ENCODE measurements around the gene ANP32E. TPM values are rescaled to one million over a fixed set of nuclear protein-coding genes. Genes with fewer than 3 reads are reported as not detected.

ANP32E gene
- polyA plus RNA-seq, 1 donor (not counting 4 experiments of a cell fraction or from before 2014, with no cell fraction given) = 18.9 TPM

DNA sequence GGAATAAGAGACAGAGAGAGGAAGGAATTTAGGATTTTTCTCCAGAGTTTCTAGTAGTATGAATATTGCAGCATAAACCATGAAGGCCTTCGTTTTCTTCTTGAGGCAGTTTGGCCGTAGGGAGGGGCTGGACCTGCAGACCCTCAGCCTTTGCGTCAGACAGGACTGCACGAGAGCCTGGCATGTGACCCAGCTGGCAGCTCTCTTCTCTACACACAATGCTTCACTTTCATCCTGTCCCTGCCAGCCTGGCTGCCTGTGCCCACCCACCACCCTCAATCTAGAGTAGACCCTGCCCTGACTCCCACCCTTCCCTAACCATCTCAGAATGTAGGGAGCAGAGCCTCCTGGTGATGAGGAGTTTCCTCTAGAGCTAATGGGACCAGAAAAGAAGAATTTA lies 23.3 kb upstream of the ANP32E start:
- H2AFZ ChIP-seq (ENCODE audit: control insufficient read depth, low read length) = no peak overlapping the region
- H3K27me3 ChIP-seq (ENCODE audit: control insufficient read depth, extremely low read depth, insufficient read depth, low read length) = no peaks in the 10 kb centered on the region
- H3K9me1 ChIP-seq (ENCODE audit: control insufficient read depth, extremely low read depth, insufficient read depth, low read length) = peaks cover 2% of the 10 kb centered on the region
- FAIRE-seq (no peak), DNase-seq (ENCODE audit: low read depth, low spot score) (no peak)
- dilution Hi-C loops (cut with MboI; ENCODE audit: extremely low pct_ligation_motif_present, low sequenced_read_pairs) = no loop called here
- no peaks in the 10 kb centered on the region for H4K20me1 ChIP-seq (ENCODE audit: control insufficient read depth, extremely low read depth, insufficient read depth, low read length)
- no peak for TF ChIP-seq EZH2 (IDR thresholded peaks at IDR 0.05; ENCODE audit: low read length)
- TF ChIP-seq, protein P1, sequence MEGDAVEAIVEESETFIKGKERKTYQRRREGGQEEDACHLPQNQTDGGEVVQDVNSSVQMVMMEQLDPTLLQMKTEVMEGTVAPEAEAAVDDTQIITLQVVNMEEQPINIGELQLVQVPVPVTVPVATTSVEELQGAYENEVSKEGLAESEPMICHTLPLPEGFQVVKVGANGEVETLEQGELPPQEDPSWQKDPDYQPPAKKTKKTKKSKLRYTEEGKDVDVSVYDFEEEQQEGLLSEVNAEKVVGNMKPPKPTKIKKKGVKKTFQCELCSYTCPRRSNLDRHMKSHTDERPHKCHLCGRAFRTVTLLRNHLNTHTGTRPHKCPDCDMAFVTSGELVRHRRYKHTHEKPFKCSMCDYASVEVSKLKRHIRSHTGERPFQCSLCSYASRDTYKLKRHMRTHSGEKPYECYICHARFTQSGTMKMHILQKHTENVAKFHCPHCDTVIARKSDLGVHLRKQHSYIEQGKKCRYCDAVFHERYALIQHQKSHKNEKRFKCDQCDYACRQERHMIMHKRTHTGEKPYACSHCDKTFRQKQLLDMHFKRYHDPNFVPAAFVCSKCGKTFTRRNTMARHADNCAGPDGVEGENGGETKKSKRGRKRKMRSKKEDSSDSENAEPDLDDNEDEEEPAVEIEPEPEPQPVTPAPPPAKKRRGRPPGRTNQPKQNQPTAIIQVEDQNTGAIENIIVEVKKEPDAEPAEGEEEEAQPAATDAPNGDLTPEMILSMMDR (optimal IDR thresholded peaks at IDR 0.05 in 1 of 3, IDR thresholded peaks at IDR 0.05 in 1 of 3, conservative IDR thresholded peaks at IDR 0.05 in 1 of 3; ENCODE audit: extremely low read depth in 1 of 3, insufficient read depth in 2 of 3, low read length in 3 of 3) = no peak
- no peak overlapping the region for H3K4me3 ChIP-seq (ENCODE audit: control insufficient read depth in 2 of 3, extremely low read depth in 1 of 3, insufficient read depth in 2 of 3, low read depth in 1 of 3, low read length in 3 of 3)
- H3K27ac ChIP-seq (ENCODE audit: control insufficient read depth, insufficient read depth, low read length) = no peak overlapping the region
- no peaks in the 10 kb centered on the region for H3K9me3 ChIP-seq (ENCODE audit: control insufficient read depth, low read depth, low read length)
- H3K36me3 ChIP-seq (ENCODE audit: control insufficient read depth in 2 of 2, extremely low read depth in 1 of 2, insufficient read depth in 2 of 2, low read length in 2 of 2) = peaks cover 0 to 2% of the 10 kb centered on the region in 2 experiments
- H3K79me2 ChIP-seq (ENCODE audit: control insufficient read depth, insufficient read depth, low read length) = no peaks in the 10 kb centered on the region
- no peak overlapping the region for H3K9ac ChIP-seq (ENCODE audit: control insufficient read depth, extremely low read depth, insufficient read depth, low read length)
- H3K4me2 ChIP-seq (ENCODE audit: control insufficient read depth, extremely low read depth, insufficient read depth, low read depth, low read length) = peak overlapping the region; percentile 78
- peaks cover 53% of the 10 kb centered on the region for H3K4me1 ChIP-seq (ENCODE audit: control insufficient read depth, extremely low read depth, insufficient read depth, low read length)

DNA sequence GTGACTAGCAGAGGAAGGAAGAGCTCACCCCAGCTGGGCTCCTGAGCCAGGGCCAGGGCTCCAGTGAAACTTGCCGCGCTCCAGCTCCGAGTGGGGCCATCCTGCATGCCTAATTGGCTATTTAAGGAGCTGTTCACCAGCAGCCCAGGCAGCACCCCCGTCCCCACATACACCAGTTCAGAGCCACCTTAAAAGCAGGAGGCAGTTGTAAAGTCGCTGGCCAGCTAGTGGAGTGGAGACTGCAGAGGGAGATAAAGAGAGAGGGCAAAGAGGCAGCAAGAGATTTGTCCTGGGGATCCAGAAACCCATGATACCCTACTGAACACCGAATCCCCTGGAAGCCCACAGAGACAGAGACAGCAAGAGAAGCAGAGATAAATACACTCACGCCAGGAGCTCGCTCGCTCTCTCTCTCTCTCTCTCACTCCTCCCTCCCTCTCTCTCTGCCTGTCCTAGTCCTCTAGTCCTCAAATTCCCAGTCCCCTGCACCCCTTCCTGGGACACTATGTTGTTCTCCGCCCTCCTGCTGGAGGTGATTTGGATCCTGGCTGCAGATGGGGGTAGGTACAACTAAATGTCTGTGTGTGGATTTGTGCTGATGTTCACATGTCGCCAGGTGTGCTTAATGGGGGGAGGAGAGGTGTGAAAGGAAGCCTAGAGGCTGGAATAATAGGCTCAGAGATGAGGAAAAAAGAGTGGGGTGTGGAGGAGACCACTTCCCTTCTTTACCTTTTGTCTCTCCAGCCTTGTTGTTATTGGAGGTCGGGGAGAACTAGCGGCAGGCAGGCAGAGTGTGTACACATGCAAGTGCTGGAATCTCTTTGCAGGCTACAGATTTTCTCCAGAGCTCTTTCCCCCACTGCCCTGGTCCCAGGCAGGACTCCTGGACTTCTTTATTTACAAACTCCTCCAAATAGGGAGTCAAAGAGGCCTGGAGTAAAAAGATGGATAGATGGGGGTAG lies 22.0 kb upstream of the ANP32E start, which contains the start of gene CA14:
Gene CA14 (plus strand): TSS at position 151 of the 962 bp plus-strand sequence. CDS start 355 bp downstream, at position 506.
- Histone ChIP-seq H3K79me2 (ENCODE audit: control insufficient read depth, insufficient read depth, low read length) (no peaks in the 10 kb centered on the region), H3K27me3 (ENCODE audit: control insufficient read depth, extremely low read depth, insufficient read depth, low read length) (no peaks in the 10 kb centered on the region), H2AFZ (ENCODE audit: control insufficient read depth, low read length) (peak within 1 kb of the TSS; percentile 72), H3K9ac (ENCODE audit: control insufficient read depth, extremely low read depth, insufficient read depth, low read length) (no peak within 1 kb of the TSS), H3K9me3 (ENCODE audit: control insufficient read depth, low read depth, low read length) (no peaks in the 10 kb centered on the region), H3K9me1 (ENCODE audit: control insufficient read depth, extremely low read depth, insufficient read depth, low read length) (peaks cover 2% of the 10 kb centered on the region), H4K20me1 (ENCODE audit: control insufficient read depth, extremely low read depth, insufficient read depth, low read length) (no peaks in the 10 kb centered on the region), H3K4me1 (ENCODE audit: control insufficient read depth, extremely low read depth, insufficient read depth, low read length) (peaks cover 45% of the 10 kb centered on the region), H3K27ac (ENCODE audit: control insufficient read depth, insufficient read depth, low read length) (no peak within 1 kb of the TSS), H3K36me3 (ENCODE audit: control insufficient read depth in 2 of 2, extremely low read depth in 1 of 2, insufficient read depth in 2 of 2, low read length in 2 of 2) (no peaks in the 10 kb centered on the region), H3K4me3 (ENCODE audit: control insufficient read depth in 2 of 3, extremely low read depth in 1 of 3, insufficient read depth in 2 of 3, low read depth in 1 of 3, low read length in 3 of 3) (no peak within 1 kb of the TSS), H3K4me2 (ENCODE audit: control insufficient read depth, extremely low read depth, insufficient read depth, low read depth, low read length) (peak within 1 kb of the TSS; percentile 98)
- DNase-seq (ENCODE audit: low read depth, low spot score) = no peak
- dilution Hi-C loops (cut with MboI; ENCODE audit: extremely low pct_ligation_motif_present, low sequenced_read_pairs) = no loop called here
- FAIRE-seq = no peak
- TF ChIP-seq, protein P1 (optimal IDR thresholded peaks at IDR 0.05 in 1 of 3, IDR thresholded peaks at IDR 0.05 in 1 of 3, conservative IDR thresholded peaks at IDR 0.05 in 1 of 3; ENCODE audit: extremely low read depth in 1 of 3, insufficient read depth in 2 of 3, low read length in 3 of 3) = no peak
- no peak for TF ChIP-seq EZH2 (IDR thresholded peaks at IDR 0.05; ENCODE audit: low read length)

All from keratinocyte (primary cell).